Kidney epithelial cell (primary cell): ENCODE measurements around the gene PMP22. TPM values are rescaled to one million over a fixed set of nuclear protein-coding genes. Genes with fewer than 3 reads are reported as not detected.

Source experiments
- DNase-seq: peaks from one replicate; pipeline ENCODE4 v3.0.0-alpha.2; 2010; ENCODE audit warnings: low read depth
- H3K27me3 ChIP-seq: 2 replicates; pipeline ENCODE4 v1.6.0; 2011; ENCODE audit warnings: low read length; ENCODE audit not compliant: control insufficient read depth, insufficient read depth
- H3K36me3 ChIP-seq: 2 replicates; pipeline ENCODE4 v1.5.1; 2011; ENCODE audit warnings: low read length; ENCODE audit not compliant: control insufficient read depth, insufficient read depth
- H3K4me3 ChIP-seq: 2 replicates; pipeline ENCODE4 v1.5.1; 2011; ENCODE audit warnings: low read depth, mild to moderate bottlenecking, control low read depth, low read length
- total RNA-seq: library from RNA; depleted of rRNA; stranded (reverse); fragments of >200 nt; gene quantifications from 2 replicates; pipeline ENCODE4 v1.2.3, GENCODE V29; 2015
- TF ChIP-seq, protein P1 (sequence below): IDR thresholded peaks from 2 replicates; pipeline ENCODE4 v1.5.1; 2011; ENCODE audit warnings: mild to moderate bottlenecking, moderate library complexity, low read length, control low read depth, inconsistent platforms; ENCODE audit not compliant: insufficient read depth, poor library complexity, severe bottlenecking

PMP22 gene
- total RNA-seq, 1 donor from 2014 or later = 12.6 TPM

DNA sequence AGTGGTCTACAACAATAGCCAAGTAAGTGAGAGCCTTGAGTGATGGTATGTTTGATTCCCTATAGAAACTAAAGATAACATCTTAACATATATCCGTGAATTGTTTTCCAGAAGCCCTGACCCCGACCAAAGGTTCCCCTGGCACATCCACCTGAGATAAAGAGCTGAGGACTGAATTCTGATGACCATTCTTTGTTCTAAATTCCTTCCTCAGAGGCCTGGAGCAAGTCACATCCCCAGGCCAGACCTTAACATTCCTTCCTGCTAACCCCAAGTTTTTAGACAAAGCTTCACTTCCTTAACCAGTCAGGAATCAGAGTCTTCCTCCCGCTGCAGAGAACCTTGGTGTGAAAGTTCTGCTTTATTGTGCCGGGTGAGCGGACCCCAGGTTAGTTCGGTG, 83.3 kb downstream of the PMP22 start:
- no peak for DNase-seq
- Histone ChIP-seq H3K4me3 (no peak overlapping the region), H3K27me3 (no peaks in the 10 kb centered on the region), H3K36me3 (no peaks in the 10 kb centered on the region)
- TF ChIP-seq, protein P1, sequence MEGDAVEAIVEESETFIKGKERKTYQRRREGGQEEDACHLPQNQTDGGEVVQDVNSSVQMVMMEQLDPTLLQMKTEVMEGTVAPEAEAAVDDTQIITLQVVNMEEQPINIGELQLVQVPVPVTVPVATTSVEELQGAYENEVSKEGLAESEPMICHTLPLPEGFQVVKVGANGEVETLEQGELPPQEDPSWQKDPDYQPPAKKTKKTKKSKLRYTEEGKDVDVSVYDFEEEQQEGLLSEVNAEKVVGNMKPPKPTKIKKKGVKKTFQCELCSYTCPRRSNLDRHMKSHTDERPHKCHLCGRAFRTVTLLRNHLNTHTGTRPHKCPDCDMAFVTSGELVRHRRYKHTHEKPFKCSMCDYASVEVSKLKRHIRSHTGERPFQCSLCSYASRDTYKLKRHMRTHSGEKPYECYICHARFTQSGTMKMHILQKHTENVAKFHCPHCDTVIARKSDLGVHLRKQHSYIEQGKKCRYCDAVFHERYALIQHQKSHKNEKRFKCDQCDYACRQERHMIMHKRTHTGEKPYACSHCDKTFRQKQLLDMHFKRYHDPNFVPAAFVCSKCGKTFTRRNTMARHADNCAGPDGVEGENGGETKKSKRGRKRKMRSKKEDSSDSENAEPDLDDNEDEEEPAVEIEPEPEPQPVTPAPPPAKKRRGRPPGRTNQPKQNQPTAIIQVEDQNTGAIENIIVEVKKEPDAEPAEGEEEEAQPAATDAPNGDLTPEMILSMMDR = no peak

DNA sequence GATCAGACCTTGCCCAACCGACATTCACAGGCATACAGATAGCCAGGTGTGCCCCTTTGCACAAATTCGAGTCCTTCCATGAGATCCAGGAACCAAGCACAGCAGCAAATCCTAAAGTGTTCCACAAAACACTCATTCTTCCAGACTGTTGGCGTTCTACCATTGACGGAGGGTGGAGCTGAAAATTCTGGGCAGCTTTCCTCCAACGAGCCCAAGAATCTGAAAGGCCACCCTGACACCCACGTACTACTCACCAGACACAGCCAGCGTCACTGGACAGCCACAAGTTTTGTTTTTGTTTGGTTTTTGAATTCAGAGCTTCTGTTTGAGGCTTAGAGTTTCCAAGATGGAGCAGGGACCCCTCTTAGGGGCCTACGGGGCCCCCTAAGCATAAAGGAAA, 83.8 kb downstream of the PMP22 start:
- Histone ChIP-seq H3K27me3 (no peaks in the 10 kb centered on the region), H3K36me3 (no peaks in the 10 kb centered on the region), H3K4me3 (no peak overlapping the region)
- no peak for DNase-seq
- TF ChIP-seq, protein P1 = no peak

GRCh38 chr17:15180121-15180561, 85.0 kb downstream of the PMP22 start:
- no peak overlapping the region for H3K4me3 ChIP-seq
- H3K36me3 ChIP-seq = no peaks in the 10 kb centered on the region
- H3K27me3 ChIP-seq = no peaks in the 10 kb centered on the region
- DNase-seq = no peak
- TF ChIP-seq, protein P1 = no peak

Other genes with a start within 250 kb of the PMP22 start
- gene TEKT3, start 76.3 kb upstream of the PMP22 start, total RNA-seq = not detected in 2 replicates
- 2.2 and 3.6 TPM in 2 replicates for gene CDRT4, start 202.3 kb upstream of the PMP22 start, total RNA-seq